ENCODE data around the gene SOX18. TPM values are rescaled to one million over a fixed set of nuclear protein-coding genes. Genes with fewer than 3 reads are reported as not detected.

Gene SOX18
- total RNA-seq, 4 donors from 2014 or later = 0.79 to 8.7 (median 3.3) TPM

DNA sequence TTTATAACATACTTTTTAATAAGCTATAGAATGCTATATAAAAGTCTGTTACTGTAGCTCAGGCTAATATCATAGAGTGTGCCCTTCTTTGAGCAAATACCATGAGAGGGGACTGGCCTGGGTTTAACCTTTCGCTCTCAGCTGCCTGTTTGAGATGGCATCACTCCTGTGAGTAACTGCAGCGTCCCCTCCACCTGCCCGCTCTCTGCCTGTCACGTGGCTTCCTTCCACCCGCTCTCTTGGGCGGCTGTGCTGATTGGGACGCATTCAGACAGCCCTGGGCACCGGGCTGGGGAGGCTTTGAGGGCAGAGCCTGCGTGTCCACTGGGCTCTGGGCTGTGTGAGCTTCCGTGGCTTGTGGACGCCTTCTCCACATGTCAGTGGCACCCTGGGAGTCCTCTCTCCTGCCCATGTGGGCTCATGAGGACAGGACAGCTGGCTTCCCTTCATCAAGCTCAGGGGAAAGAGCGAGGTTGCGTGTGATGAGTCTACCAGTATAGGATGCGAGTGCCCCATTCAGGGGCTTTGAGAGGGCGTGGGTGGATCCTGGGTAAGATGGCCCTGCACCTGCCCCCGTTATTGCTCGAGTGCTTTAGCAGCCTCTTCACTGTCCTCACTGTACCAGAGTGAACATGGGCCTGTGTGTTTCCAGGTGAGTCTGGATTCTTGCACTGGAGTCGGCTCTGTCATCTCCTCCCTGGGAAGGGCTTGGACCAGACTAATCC is 24.2 kb downstream of the SOX18 start:
- Histone ChIP-seq H3K36me3 (peaks cover 98% of the 10 kb centered on the region), H3K4me1 (no peaks in the 10 kb centered on the region), H3K9me3 (no peaks in the 10 kb centered on the region), H3K27ac (no peak overlapping the region), H3K4me3 (no peak overlapping the region), H3K27me3 (no peaks in the 10 kb centered on the region)
- WGBS = 95% methylated on average over 13 of the region's 18 CpGs
- no peak for TF ChIP-seq POLR2AphosphoS5 (IDR thresholded peaks at IDR 0.05)
- no peak for DNase-seq (ENCODE audit: low spot score in 2 of 2)

DNA sequence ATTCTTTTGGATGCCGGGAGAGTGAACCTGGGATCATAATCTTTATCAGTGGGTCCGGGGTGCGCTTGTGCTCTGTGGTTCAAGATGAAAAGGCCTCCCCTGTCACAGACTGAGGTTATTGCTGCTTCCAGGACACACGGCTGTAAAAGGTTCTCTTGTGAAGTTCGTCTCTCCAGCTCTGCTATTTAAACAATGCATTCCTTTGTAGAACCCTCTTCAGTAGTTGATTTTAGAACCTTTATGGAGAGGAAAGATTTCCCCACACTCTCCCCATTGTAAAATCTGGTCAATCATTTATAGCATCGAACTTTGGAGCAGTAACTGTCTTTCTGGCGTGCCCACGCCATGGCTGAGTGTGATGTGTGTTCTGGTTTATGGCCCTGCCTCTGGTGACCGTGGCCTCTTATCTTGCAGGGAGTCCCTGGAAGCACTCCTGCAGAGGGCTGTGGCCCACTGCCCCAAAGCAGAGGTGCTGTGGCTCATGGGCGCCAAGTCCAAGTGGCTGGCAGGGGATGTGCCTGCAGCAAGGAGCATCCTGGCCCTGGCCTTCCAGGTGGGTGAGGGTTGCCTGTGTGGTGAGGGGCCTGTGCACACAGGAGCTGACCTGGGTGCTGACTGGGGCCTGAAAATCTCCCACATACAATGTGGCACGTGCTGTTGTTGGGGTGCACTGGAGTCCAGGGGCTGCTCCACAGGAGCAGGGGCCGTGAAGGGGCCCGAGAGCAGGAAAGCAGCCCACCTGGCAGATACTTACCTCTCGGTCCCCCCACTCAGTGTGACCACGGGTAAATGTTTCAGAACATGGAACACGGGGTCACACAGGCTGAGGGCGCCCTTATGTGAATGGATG is 25.1 kb downstream of the SOX18 start:
- no peak for TF ChIP-seq POLR2A (IDR thresholded peaks at IDR 0.05)
- TF ChIP-seq POLR2AphosphoS5 (IDR thresholded peaks at IDR 0.05) = no peak

DNA sequence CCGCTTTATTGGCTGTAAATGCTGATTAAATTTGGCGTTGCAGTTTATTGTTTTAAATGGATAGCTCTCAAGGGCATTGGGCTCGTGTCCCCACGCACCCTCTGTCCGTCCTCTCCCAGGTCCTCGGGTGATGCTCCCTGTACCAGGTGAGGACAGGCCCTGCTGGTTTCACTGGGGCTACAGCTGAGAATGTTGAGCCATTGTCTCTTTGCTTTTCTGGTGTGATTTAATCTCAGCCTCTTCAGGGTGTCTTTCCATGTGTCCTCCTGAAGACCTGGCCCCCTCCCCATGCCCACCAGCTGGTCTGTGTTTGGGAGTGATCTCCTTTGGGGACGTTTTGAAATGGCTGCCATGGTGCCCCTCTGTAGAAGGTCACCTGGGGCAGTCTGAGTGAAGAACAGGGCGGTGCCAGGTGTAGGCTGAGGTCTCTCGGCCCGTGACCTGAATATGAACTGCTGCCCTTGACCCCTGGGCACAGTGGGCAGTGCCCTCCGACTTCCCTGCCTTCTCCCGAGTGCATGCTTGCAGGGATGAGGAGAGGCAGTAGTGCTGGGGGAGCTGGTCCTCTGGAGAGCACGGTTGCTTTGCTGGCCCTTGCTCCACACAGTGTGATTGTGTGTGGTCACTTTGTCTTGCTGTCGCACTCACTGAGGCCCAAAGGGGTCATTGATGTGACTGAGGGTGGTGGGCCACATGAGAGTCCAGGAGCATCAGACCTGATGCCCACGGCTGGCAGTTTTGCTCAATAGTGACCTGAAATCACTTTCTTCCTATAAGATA is 25.9 kb downstream of the SOX18 start:
- Histone ChIP-seq H3K9me3 (no peaks in the 10 kb centered on the region), H3K27ac (no peak overlapping the region), H3K4me3 (no peak overlapping the region), H3K36me3 (peaks cover 98% of the 10 kb centered on the region), H3K4me1 (no peaks in the 10 kb centered on the region), H3K27me3 (no peaks in the 10 kb centered on the region)
- TF ChIP-seq POLR2A (IDR thresholded peaks at IDR 0.05) = no peak
- no peak for TF ChIP-seq EP300 (IDR thresholded peaks at IDR 0.05)
- TF ChIP-seq, protein P1, sequence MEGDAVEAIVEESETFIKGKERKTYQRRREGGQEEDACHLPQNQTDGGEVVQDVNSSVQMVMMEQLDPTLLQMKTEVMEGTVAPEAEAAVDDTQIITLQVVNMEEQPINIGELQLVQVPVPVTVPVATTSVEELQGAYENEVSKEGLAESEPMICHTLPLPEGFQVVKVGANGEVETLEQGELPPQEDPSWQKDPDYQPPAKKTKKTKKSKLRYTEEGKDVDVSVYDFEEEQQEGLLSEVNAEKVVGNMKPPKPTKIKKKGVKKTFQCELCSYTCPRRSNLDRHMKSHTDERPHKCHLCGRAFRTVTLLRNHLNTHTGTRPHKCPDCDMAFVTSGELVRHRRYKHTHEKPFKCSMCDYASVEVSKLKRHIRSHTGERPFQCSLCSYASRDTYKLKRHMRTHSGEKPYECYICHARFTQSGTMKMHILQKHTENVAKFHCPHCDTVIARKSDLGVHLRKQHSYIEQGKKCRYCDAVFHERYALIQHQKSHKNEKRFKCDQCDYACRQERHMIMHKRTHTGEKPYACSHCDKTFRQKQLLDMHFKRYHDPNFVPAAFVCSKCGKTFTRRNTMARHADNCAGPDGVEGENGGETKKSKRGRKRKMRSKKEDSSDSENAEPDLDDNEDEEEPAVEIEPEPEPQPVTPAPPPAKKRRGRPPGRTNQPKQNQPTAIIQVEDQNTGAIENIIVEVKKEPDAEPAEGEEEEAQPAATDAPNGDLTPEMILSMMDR (IDR thresholded peaks at IDR 0.05) = no peak
- no peak for TF ChIP-seq POLR2AphosphoS5 (IDR thresholded peaks at IDR 0.05)
- no peak for DNase-seq (ENCODE audit: low spot score in 2 of 2)
- 67% methylated on average over 12 of the region's 15 CpGs for WGBS

More for the DNA sequence above, 25.1 kb downstream of the SOX18 start:
- no peak for DNase-seq (ENCODE audit: low spot score in 2 of 2)
- no peaks in the 10 kb centered on the region for H3K4me1 ChIP-seq
- no peaks in the 10 kb centered on the region for H3K9me3 ChIP-seq
- H3K36me3 ChIP-seq = peaks cover 98% of the 10 kb centered on the region
- WGBS = 97% methylated on average over 11 of the region's 17 CpGs
- no peaks in the 10 kb centered on the region for H3K27me3 ChIP-seq
- H3K27ac ChIP-seq = no peak overlapping the region
- H3K4me3 ChIP-seq = no peak overlapping the region

DNA sequence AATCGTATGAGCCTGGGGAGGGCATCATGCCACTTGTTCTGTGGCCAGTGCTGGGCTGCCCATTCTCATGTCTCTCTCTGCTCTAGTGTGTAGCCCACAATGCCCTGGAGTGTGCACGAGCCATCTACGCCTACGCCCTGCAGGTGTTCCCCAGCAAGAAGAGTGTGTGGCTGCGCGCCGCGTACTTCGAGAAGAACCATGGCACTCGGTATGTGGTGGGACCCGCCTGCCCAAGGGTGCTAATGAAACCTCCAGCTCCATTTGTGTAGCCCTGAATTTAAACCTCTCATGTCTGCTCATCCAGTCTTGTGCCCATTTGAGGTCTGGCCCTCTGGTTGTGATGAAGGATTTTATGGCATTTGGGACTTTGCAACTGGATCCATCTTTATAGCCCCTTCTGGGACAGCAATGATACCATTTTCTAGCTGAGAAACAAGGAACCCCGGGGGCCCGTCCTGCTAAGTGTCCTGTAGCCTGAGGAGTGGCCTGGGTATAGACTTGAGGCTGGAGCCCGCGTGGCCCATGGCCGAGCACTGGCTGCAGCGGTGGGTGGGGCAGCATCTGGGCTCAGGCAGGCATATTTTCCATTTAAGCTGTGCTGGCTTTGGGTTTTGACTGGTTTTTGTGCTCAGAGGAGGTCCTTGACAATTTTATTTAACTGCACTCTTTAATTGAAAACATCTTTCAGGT is 26.6 kb downstream of the SOX18 start:
- peaks cover 98% of the 10 kb centered on the region for H3K36me3 ChIP-seq
- WGBS = 90% methylated on average over 17 of the region's 17 CpGs

DNA sequence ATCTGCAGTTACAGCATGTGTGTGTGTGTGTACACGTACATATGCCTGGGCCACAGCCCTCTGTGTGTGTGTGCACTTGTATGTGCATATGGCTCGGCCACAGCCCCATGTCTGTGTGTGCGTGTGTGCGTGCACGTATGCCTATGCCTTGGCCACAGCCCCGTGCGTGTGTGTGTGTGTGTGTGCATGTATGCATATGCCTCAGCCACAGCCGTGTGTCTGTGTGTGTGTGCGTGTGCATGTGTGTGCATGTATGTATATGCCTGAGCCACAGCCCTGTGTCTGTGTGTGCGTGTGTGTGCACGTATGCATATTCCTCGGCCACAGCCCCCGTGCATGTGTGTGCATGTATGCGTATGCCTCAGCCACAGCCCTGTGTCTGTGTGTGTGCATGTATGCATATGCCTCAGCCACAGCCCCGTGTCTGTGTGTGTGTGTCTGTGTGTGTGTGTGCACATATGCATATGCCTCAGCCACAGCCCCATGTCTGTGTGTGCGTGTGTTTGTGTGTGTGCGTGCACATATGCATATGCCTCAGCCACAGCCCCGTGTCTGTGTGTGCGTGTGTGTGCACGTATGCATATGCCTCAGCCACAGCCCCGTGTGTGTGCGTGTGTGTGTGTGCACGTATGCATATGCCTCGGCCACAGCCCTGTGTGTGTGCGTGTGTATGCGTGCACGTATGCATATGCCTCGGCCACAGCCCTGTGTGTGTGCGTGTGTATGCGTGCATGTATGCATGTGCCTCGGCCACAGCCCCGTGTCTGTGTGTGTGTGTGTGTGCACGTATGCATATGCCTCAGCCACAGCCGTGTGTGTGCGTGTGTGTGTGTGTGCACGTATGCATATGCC is 28.1 kb downstream of the SOX18 start:
- H3K36me3 ChIP-seq = peaks cover 98% of the 10 kb centered on the region
- no peak for DNase-seq (ENCODE audit: low spot score in 2 of 2)
- WGBS = 90% methylated on average over 7 of the region's 36 CpGs

More for the DNA sequence above, 26.6 kb downstream of the SOX18 start:
- no peaks in the 10 kb centered on the region for H3K9me3 ChIP-seq
- TF ChIP-seq POLR2AphosphoS5 (IDR thresholded peaks at IDR 0.05) (no peak), POLR2A (IDR thresholded peaks at IDR 0.05) (no peak), EP300 (IDR thresholded peaks at IDR 0.05) (no peak)
- TF ChIP-seq, protein P1 (IDR thresholded peaks at IDR 0.05) = no peak
- no peak for DNase-seq (ENCODE audit: low spot score in 2 of 2)
- no peak overlapping the region for H3K27ac ChIP-seq
- no peaks in the 10 kb centered on the region for H3K4me1 ChIP-seq
- H3K4me3 ChIP-seq = no peak overlapping the region
- H3K27me3 ChIP-seq = no peaks in the 10 kb centered on the region

More for the DNA sequence above, 28.1 kb downstream of the SOX18 start:
- no peak overlapping the region for H3K4me3 ChIP-seq
- no peaks in the 10 kb centered on the region for H3K4me1 ChIP-seq
- TF ChIP-seq, protein P1 (IDR thresholded peaks at IDR 0.05) = no peak
- TF ChIP-seq POLR2AphosphoS5 (IDR thresholded peaks at IDR 0.05) (no peak), EP300 (IDR thresholded peaks at IDR 0.05) (no peak), POLR2A (IDR thresholded peaks at IDR 0.05) (no peak)
- H3K27me3 ChIP-seq = no peaks in the 10 kb centered on the region
- H3K9me3 ChIP-seq = no peaks in the 10 kb centered on the region
- no peak overlapping the region for H3K27ac ChIP-seq
